PC-3 (cell line): Measurements from ENCODE around the gene TSKU. TPM values are rescaled to one million over a fixed set of nuclear protein-coding genes. Genes with fewer than 3 reads are reported as not detected.

Source experiments
- ATAC-seq: fragments of 200-7000 bp; cut with Tn5 transposase; 2 replicates; pipeline ENCODE4 v1.9.1; 2020; ENCODE audit warnings: mild to moderate bottlenecking, moderate library complexity
- BruUV-seq: library from RNA; stranded (reverse); fragments of 400-500 nt; replicated peaks from 2 replicates; lab custom pipeline; 2021; lab: Mats Ljungman, UMichigan
- CTCF ChIA-PET: fragments of 300-600 bp; sonication (Branson Sonifier 250); formaldehyde crosslinking; loops from one replicate; lab custom pipeline; 2022; ENCODE audit warnings: antibody characterized with exemption; lab: Charles Lee
- POLR2A ChIA-PET: fragments of 300-600 bp; sonication (Branson Sonifier 250); formaldehyde crosslinking; loops from one replicate; lab custom pipeline; 2022; ENCODE audit warnings: antibody characterized with exemption; ENCODE audit not compliant: unreplicated experiment; lab: Charles Lee
- DNase-seq: peaks from one replicate; pipeline ENCODE4 v3.0.0-alpha.2; 2015
- H2AFZ ChIP-seq: fragments of 300-600 bp; sonication (generic); 2 replicates; pipeline ENCODE4 v1.6.0; 2016; ENCODE audit warnings: antibody characterized with exemption, low read length
- H3F3A ChIP-seq: fragments of 300-600 bp; sonication (generic); one replicate; pipeline ENCODE4 v1.6.0; 2017; ENCODE audit warnings: antibody characterized with exemption, low read length, control low read depth, mild to moderate bottlenecking; ENCODE audit not compliant: unreplicated experiment
- H3K27ac ChIP-seq: fragments of 300-600 bp; sonication (generic); 2 replicates; pipeline ENCODE4 v1.5.1; 2016; ENCODE audit warnings: mild to moderate bottlenecking, low read length
- H3K27me3 ChIP-seq: fragments of 300-600 bp; sonication (generic); 2 replicates; pipeline ENCODE4 v1.6.1; 2016; ENCODE audit warnings: low read length, mixed read lengths
- H3K36me3 ChIP-seq: fragments of 300-600 bp; sonication (generic); 2 replicates; pipeline ENCODE4 v1.6.1; 2016; ENCODE audit warnings: low read depth, mixed run types, low read length, mixed read lengths
- H3K4me1 ChIP-seq: fragments of 300-600 bp; sonication (generic); 2 replicates; pipeline ENCODE4 v1.5.1; 2016; ENCODE audit warnings: low read length; ENCODE audit not compliant: insufficient read depth
- H3K4me2 ChIP-seq: fragments of 300-600 bp; sonication (generic); 2 replicates; pipeline ENCODE4 v1.6.0; 2016; ENCODE audit warnings: low read length
- H3K4me3 ChIP-seq: fragments of 300-600 bp; sonication (generic); 2 replicates; pipeline ENCODE4 v1.5.1; 2016; ENCODE audit warnings: mild to moderate bottlenecking, low read length, mixed read lengths
- H3K79me2 ChIP-seq: fragments of 300-600 bp; sonication (generic); 2 replicates; pipeline ENCODE4 v1.6.1; 2017; ENCODE audit warnings: low read length, mixed read lengths
- H3K9ac ChIP-seq: fragments of 300-600 bp; sonication (generic); 2 replicates; pipeline ENCODE4 v1.6.0; 2016; ENCODE audit warnings: mild to moderate bottlenecking, low read length
- H3K9me2 ChIP-seq: fragments of 300-600 bp; sonication (generic); replicated peaks from 2 replicates; pipeline ENCODE4 v1.6.1; 2016; ENCODE audit warnings: mixed run types, low read length, mixed read lengths
- H3K9me3 ChIP-seq: fragments of 300-600 bp; sonication (generic); 2 replicates; pipeline ENCODE4 v1.6.1; 2016; ENCODE audit warnings: low read length, mixed read lengths
- H4K20me1 ChIP-seq: fragments of 300-600 bp; sonication (generic); 2 replicates; pipeline ENCODE4 v1.6.1; 2016; ENCODE audit warnings: low read length, mixed read lengths
- CTCF ChIP-seq: fragments of 300-600 bp; sonication (generic); conservative IDR thresholded peaks from 2 replicates; pipeline ENCODE4 v1.5.1; 2017; ENCODE audit warnings: antibody characterized with exemption, low read depth, mild to moderate bottlenecking, low read length
- EZH2 ChIP-seq: fragments of 300-600 bp; sonication (generic); IDR thresholded peaks from one replicate; pipeline ENCODE4 v1.6.1; 2017; ENCODE audit warnings: antibody characterized with exemption, mild to moderate bottlenecking, low read length; ENCODE audit not compliant: unreplicated experiment
- EZH2phosphoT487 ChIP-seq: fragments of 300-600 bp; sonication (generic); IDR thresholded peaks from 2 replicates; pipeline ENCODE4 v1.6.1; 2018; ENCODE audit warnings: mild to moderate bottlenecking, antibody characterized with exemption, low read length, borderline replicate concordance
- intact Hi-C: fragments of 100-400 bp; cut with micrococcal nuclease; formaldehyde crosslinking; loops from 2 replicates; pipeline ENCODE4 v1.9.0; 2023
- total RNA-seq: library from RNA; depleted of rRNA; stranded (reverse); fragments of >200 nt; gene quantifications from 2 replicates; pipeline ENCODE4 v1.2.3, GENCODE V29; 2014

Gene TSKU
- total RNA-seq, 1 experiment from 2014 or later = 32.1 TPM

DNA sequence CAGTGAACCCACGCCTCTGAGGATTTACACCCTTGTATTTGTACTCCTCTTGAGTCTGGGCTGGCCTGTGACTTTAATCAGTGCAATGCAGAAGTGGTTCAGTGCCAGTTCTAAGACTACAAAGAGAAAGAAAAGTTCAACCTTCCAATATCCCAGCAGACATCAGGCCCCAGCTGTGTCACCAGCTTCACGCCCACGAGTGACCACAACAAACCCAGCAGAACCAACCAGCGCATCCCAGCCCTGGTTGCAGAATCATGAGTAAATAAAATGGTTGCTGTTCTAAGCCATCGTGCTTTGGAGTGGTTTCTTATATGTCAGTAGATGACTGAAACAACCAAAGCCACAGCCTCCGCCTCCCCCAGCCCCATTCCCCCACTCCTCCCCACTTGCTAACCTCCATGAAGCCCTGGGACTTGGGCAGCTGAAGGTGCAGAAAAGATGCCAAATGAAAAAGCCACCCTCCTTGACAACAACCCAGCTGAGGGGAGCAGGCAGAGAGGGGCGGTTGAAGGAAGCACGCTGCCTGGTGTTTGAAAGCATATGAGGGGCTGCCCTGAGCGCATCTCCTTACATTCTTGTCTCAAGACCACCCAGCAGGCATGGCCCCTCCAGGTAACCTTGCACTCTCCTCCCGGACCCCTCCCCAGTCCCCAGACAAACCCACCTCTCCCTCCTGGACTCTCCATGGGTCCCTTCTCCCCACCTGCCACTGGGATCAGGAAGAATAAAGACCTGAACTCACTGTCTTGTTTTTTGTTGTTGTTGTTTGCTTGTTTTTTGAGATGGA is 20.9 kb downstream of the TSKU start:
- no TSS peak for BruUV-seq
- ATAC-seq (no peak), DNase-seq (no peak)
- no peak overlapping the region for H2AFZ ChIP-seq
- H3K4me3 ChIP-seq = no peak overlapping the region
- no peaks in the 10 kb centered on the region for H3K9me2 ChIP-seq
- intact Hi-C loops = loop anchor here (10.0 kb wide), 1 partner anchor 311 kb away; no protein-coding TSS in a partner anchor
- H3K4me1 ChIP-seq = peaks cover 6% of the 10 kb centered on the region
- no peak overlapping the region for H3K4me2 ChIP-seq
- H3K36me3 ChIP-seq = no peaks in the 10 kb centered on the region
- CTCF ChIA-PET = interaction anchor here (2.2 kb wide), 1 partner anchor 116 kb away, joined by 9 read pairs; no protein-coding TSS in a partner anchor
- H3K27ac ChIP-seq = no peak overlapping the region
- H3K79me2 ChIP-seq = no peaks in the 10 kb centered on the region
- no peak overlapping the region for H3K9ac ChIP-seq
- no peaks in the 10 kb centered on the region for H3K9me3 ChIP-seq
- no peaks in the 10 kb centered on the region for H3F3A ChIP-seq
- no peaks in the 10 kb centered on the region for H4K20me1 ChIP-seq
- no peaks in the 10 kb centered on the region for H3K27me3 ChIP-seq
- POLR2A ChIA-PET = no interaction called here
- TF ChIP-seq EZH2 (no peak), EZH2phosphoT487 (no peak), CTCF (no peak)

DNA sequence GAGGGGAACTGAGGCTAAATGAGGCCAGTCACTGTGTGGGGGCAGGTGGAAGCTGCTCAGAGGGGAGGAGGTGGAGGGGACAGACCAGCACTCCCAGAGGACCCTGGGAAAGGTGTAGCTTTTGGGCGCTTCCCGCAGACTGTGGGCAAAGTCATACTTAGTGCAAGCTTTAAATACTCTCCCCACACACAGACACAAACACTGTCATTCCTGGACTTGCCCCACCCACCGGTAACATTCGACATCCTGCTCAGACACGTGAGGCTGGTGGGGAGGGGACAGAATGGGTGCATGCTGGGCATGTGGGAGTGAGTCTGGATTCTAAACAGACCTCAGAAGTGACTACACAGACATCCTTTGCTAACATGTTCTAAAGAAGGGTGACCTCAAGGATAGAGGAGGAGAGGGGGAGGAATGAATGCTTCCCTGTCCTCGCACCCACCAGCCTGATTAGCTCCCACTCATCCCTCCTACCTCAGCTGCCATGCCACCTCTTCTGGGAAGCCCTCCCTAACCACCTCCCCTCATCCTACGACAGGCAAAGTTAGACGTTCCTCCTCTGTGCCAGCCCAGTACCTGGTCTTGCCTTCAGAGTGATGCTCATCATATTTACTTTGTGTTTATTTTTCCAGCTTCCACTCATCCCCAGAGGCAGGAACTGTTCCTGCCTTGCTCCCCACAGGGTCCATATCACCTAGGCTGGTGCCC is 22.2 kb downstream of the TSKU start:
- DNase-seq = no peak
- no peak for ATAC-seq
- H3K4me2 ChIP-seq = no peak overlapping the region
- H4K20me1 ChIP-seq = no peaks in the 10 kb centered on the region
- H3K4me3 ChIP-seq = no peak overlapping the region
- ChIA-PET POLR2A (no interaction called here), CTCF (interaction anchor here (0.7 to 2.2 kb wide), 3 partner anchors 71 to 115 kb away, joined by 6 to 10 read pairs (median 9); no protein-coding TSS in a partner anchor)
- no peak overlapping the region for H3K27ac ChIP-seq
- no peaks in the 10 kb centered on the region for H3K9me3 ChIP-seq
- TF ChIP-seq EZH2 (no peak), EZH2phosphoT487 (no peak), CTCF (no peak)
- H3K79me2 ChIP-seq = no peaks in the 10 kb centered on the region
- no peak overlapping the region for H2AFZ ChIP-seq
- no peaks in the 10 kb centered on the region for H3K27me3 ChIP-seq
- no peaks in the 10 kb centered on the region for H3K9me2 ChIP-seq
- intact Hi-C loops = loop anchor here (10.0 kb wide), 1 partner anchor 309 kb away; no protein-coding TSS in a partner anchor
- H3K4me1 ChIP-seq = no peaks in the 10 kb centered on the region
- BruUV-seq = no TSS peak
- H3K36me3 ChIP-seq = no peaks in the 10 kb centered on the region
- no peak overlapping the region for H3K9ac ChIP-seq
- H3F3A ChIP-seq = no peaks in the 10 kb centered on the region
